GM23338 (cell line): ENCODE results near the gene GMPPA. TPM values are rescaled to one million over a fixed set of nuclear protein-coding genes. Genes with fewer than 3 reads are reported as not detected.

Source experiments
- ATAC-seq: fragments of 200-7000 bp; cut with Tn5 transposase; 3 replicates; pipeline ENCODE4 v1.9.1; 2020
- DNase-seq: peaks from one replicate; pipeline ENCODE4 v3.0.0-alpha.2; 2015; ENCODE audit warnings: low spot score
- H2AFZ ChIP-seq: fragments of 200-600 bp; sonication (generic); 2 replicates; pipeline ENCODE4 v1.8.0; 2016; ENCODE audit warnings: antibody characterized with exemption, mild to moderate bottlenecking, moderate library complexity
- H3F3A ChIP-seq: fragments of 200-600 bp; sonication (generic); replicated peaks from 2 replicates; pipeline ENCODE4 v1.8.0; 2017; ENCODE audit warnings: antibody characterized with exemption, mixed run types, low read depth
- H3K27ac ChIP-seq: fragments of 200-600 bp; sonication (generic); 2 replicates; pipeline ENCODE4 v1.6.1; 2016; ENCODE audit warnings: low read depth
- H3K27me3 ChIP-seq: fragments of 200-600 bp; sonication (generic); 2 replicates; pipeline ENCODE4 v1.8.0; 2016; ENCODE audit warnings: mild to moderate bottlenecking, mixed run types, moderate library complexity; ENCODE audit not compliant: insufficient read depth
- H3K36me3 ChIP-seq: fragments of 200-600 bp; sonication (generic); 2 replicates; pipeline ENCODE4 v1.8.0; 2016; ENCODE audit warnings: mild to moderate bottlenecking; ENCODE audit not compliant: insufficient read depth
- H3K4me1 ChIP-seq: fragments of 200-600 bp; sonication (generic); 2 replicates; pipeline ENCODE4 v1.8.0; 2016; ENCODE audit warnings: mild to moderate bottlenecking, moderate library complexity; ENCODE audit not compliant: insufficient read depth
- H3K4me2 ChIP-seq: fragments of 200-600 bp; sonication (generic); 2 replicates; pipeline ENCODE4 v1.7.1; 2017; ENCODE audit warnings: mixed run types
- H3K4me3 ChIP-seq: fragments of 200-600 bp; sonication (generic); 2 replicates; pipeline ENCODE4 v1.6.1; 2016; ENCODE audit warnings: mixed run types
- H3K79me2 ChIP-seq: fragments of 200-600 bp; sonication (generic); replicated peaks from 2 replicates; pipeline ENCODE4 v1.8.0; 2017; ENCODE audit warnings: mild to moderate bottlenecking; ENCODE audit not compliant: insufficient read depth
- H3K9me2 ChIP-seq: fragments of 200-600 bp; sonication (generic); 2 replicates; pipeline ENCODE4 v1.8.0; 2017; ENCODE audit not compliant: insufficient read depth
- H4K20me1 ChIP-seq: fragments of 200-600 bp; sonication (generic); replicated peaks from 2 replicates; pipeline ENCODE4 v1.8.0; 2017; ENCODE audit warnings: mild to moderate bottlenecking; ENCODE audit not compliant: insufficient read depth
- H3K27ac Mint-ChIP-seq: 2 replicates; pipeline ENCODE4 v1.8.0; 2020; ENCODE audit warnings: inconsistent platforms, mild to moderate bottlenecking, moderate library complexity, mixed read lengths
- H3K27me3 Mint-ChIP-seq: 3 replicates; pipeline ENCODE4 v1.8.0; 2022; ENCODE audit warnings: low read depth, mild to moderate bottlenecking, moderate library complexity, mixed read lengths, inconsistent platforms; ENCODE audit not compliant: insufficient read depth, poor library complexity
- H3K36me3 Mint-ChIP-seq: 3 replicates; pipeline ENCODE4 v1.8.0; 2021; ENCODE audit warnings: low read depth, mild to moderate bottlenecking, inconsistent platforms, moderate library complexity, mixed read lengths
- H3K4me1 Mint-ChIP-seq: 3 replicates; pipeline ENCODE4 v1.8.0; 2020; ENCODE audit warnings: mild to moderate bottlenecking, inconsistent platforms, mixed read lengths
- H3K4me3 Mint-ChIP-seq: 3 replicates; pipeline ENCODE4 v1.8.0; 2021; ENCODE audit warnings: moderate library complexity, mild to moderate bottlenecking, inconsistent platforms, mixed read lengths
- H3K9me3 Mint-ChIP-seq: 3 replicates; pipeline ENCODE4 v1.8.0; 2020; ENCODE audit warnings: moderate library complexity, mild to moderate bottlenecking, inconsistent platforms, mixed read lengths
- CREB1 ChIP-seq: fragments of 250-450 bp; sonication (Bioruptor Pico); IDR thresholded peaks from 2 replicates; pipeline ENCODE4 v1.5.0; 2020; ENCODE audit warnings: low read depth, mild to moderate bottlenecking, moderate library complexity
- EZH2 ChIP-seq: fragments of 200-600 bp; sonication (generic); IDR thresholded peaks from one replicate; pipeline ENCODE4 v1.8.0; 2017; ENCODE audit warnings: antibody characterized with exemption, mild to moderate bottlenecking, low read depth; ENCODE audit not compliant: unreplicated experiment
- EZH2phosphoT487 ChIP-seq: fragments of 200-600 bp; sonication (generic); IDR thresholded peaks from one replicate; pipeline ENCODE4 v1.8.1; 2018; ENCODE audit warnings: antibody characterized with exemption; ENCODE audit not compliant: unreplicated experiment
- NANOG ChIP-seq: IDR thresholded peaks from 2 replicates; pipeline ENCODE4 v1.6.1; 2016; ENCODE audit warnings: antibody characterized with exemption, borderline replicate concordance
- POLR2AphosphoS5 ChIP-seq: IDR thresholded peaks from 2 replicates; pipeline ENCODE4 v1.6.1; 2016; ENCODE audit warnings: antibody characterized with exemption, low read depth
- STAT1 ChIP-seq: IDR thresholded peaks from one replicate; pipeline ENCODE4 v1.6.1; 2016; ENCODE audit warnings: antibody characterized with exemption; ENCODE audit not compliant: unreplicated experiment
- ZNF114 ChIP-seq: fragments of 250-450 bp; sonication (Bioruptor Pico); IDR thresholded peaks from 2 replicates; pipeline ENCODE4 v1.5.0; 2020; ENCODE audit warnings: mild to moderate bottlenecking, moderate library complexity
- ZNF331 ChIP-seq: fragments of 250-450 bp; sonication (Bioruptor Pico); IDR thresholded peaks from 2 replicates; pipeline ENCODE4 v1.5.0; 2020; ENCODE audit warnings: low read depth, mild to moderate bottlenecking, moderate library complexity
- polyA plus RNA-seq: library from polyadenylated mRNA; unstranded; fragments of >200 nt; fragmentation: Nextera tagmentation; extraction: Ambion mirVana; gene quantifications from 2 replicates; pipeline ENCODE4 v1.2.1, GENCODE V29; 2016
- total RNA-seq: library from RNA; depleted of rRNA; stranded (reverse); fragments of >200 nt; shearing (Covaris generic); gene quantifications from 2 replicates; pipeline ENCODE4 v1.2.3, GENCODE V29; 2014
- TF ChIP-seq, protein P1 (sequence below): IDR thresholded peaks from 2 replicates; pipeline ENCODE4 v1.6.1; 2016; ENCODE audit warnings: antibody characterized with exemption
- TF ChIP-seq, protein P2 (sequence below): IDR thresholded peaks from one replicate; pipeline ENCODE4 v1.6.1; 2018; ENCODE audit warnings: antibody characterized with exemption; ENCODE audit not compliant: unreplicated experiment
- TF ChIP-seq, protein P3 (sequence below), 2 experiments: fragments of 200-600 bp in 1 of 2; sonication (generic) in 1 of 2; conservative IDR thresholded peaks; 2 replicates each; pipeline versions ENCODE4 v1.5.1 to v1.6.1; 2016 to 2017; ENCODE audit warnings: antibody characterized with exemption in 2 of 2, low read depth in 2 of 2, mild to moderate bottlenecking in 2 of 2, moderate library complexity in 1 of 2

The GMPPA gene
- total and polyA plus RNA-seq, 2 experiments from 2014 or later = 27.0 to 33.8 TPM

DNA sequence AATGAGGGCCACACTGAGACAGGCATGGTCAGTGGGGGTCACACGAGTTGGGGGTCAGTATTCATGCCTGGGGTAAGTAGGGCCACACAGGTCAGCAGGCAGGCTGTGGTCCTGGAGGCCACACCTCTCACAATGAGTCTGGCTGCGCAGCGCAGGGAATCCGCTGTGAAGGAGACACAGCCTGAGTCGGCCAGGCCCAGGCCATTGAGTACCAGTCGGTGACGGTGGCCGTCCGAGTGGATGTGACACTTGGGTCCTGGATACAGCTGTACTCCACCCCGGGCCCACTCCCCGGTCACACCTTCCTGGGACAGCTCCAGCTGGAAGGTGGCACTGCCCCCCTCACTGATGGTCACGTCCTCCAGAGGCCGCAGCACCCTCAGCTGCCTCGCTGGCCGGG is 55.7 kb downstream of the GMPPA start:
- Histone ChIP-seq H2AFZ (no peak overlapping the region), H4K20me1 (no peaks in the 10 kb centered on the region), H3K79me2 (no peaks in the 10 kb centered on the region), H3K4me2 (no peak overlapping the region), H3K36me3 (no peaks in the 10 kb centered on the region; the same call in 1 of the 2 replicates), H3F3A (peaks cover 4% of the 10 kb centered on the region; the same call in 1 of the 2 replicates), H3K27ac (no peak overlapping the region), H3K4me3 (no peak overlapping the region), H3K4me1 (peaks cover 11% of the 10 kb centered on the region), H3K27me3 (peaks cover 17% of the 10 kb centered on the region), H3K9me2 (no peaks in the 10 kb centered on the region)
- Mint-ChIP-seq H3K4me1 (peaks cover 16% of the 10 kb centered on the region), H3K27me3 (peaks cover 37% of the 10 kb centered on the region), H3K9me3 (no peaks in the 10 kb centered on the region), H3K36me3 (peaks cover 9% of the 10 kb centered on the region; the same call in 1 of the 3 replicates), H3K4me3 (0 out of 3 replicates have a peak overlapping the region, but pooled peaks have one; percentile 63), H3K27ac (no peak overlapping the region)
- DNase-seq = no peak
- TF ChIP-seq POLR2AphosphoS5 (0 out of 2 replicates have a peak, but pooled peaks have one; percentile 10), CREB1 (CRISPR knock-in tag) (no peak)
- no peak for ATAC-seq

DNA sequence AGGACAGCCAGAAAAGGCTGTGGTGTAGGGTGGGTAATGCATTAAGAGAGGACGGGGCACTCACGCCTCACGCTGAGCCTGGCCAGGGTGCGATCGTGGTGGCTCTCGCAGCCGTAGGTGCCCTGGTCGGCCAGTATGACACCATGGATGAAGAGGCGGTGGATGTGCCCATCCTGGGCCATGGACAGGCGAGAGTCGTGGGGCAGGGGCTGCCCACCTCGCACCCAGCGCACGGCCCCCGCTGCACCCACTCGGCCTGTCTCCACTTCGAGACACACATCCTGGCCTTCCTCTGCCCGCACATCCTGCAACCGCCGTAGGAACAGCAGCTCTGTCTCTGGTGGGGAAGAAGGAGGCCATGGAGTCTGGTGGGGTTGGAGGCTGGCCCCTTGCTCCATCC is 57.3 kb downstream of the GMPPA start:
- Mint-ChIP-seq H3K27me3 (peaks cover 32% of the 10 kb centered on the region), H3K36me3 (peaks cover 13% of the 10 kb centered on the region; the same call in 2 of the 3 replicates), H3K4me3 (no peak overlapping the region), H3K4me1 (peaks cover 26% of the 10 kb centered on the region), H3K27ac (no peak overlapping the region), H3K9me3 (no peaks in the 10 kb centered on the region)
- no peak overlapping the region for H3K4me3 ChIP-seq
- no peaks in the 10 kb centered on the region; the same call in 1 of the 2 replicates for H3K36me3 ChIP-seq
- H3K27ac ChIP-seq = no peak overlapping the region
- ATAC-seq = no peak
- no peaks in the 10 kb centered on the region for H3K9me2 ChIP-seq
- no peaks in the 10 kb centered on the region for H3K79me2 ChIP-seq
- H4K20me1 ChIP-seq = no peaks in the 10 kb centered on the region
- no peak overlapping the region for H3K4me2 ChIP-seq
- peaks cover 17% of the 10 kb centered on the region for H3K27me3 ChIP-seq
- no peak overlapping the region for H2AFZ ChIP-seq
- H3F3A ChIP-seq = peaks cover 10% of the 10 kb centered on the region; the same call in 1 of the 2 replicates
- no peak for DNase-seq
- peaks cover 22% of the 10 kb centered on the region for H3K4me1 ChIP-seq
- TF ChIP-seq EZH2phosphoT487 = no peak
- TF ChIP-seq, protein P1, sequence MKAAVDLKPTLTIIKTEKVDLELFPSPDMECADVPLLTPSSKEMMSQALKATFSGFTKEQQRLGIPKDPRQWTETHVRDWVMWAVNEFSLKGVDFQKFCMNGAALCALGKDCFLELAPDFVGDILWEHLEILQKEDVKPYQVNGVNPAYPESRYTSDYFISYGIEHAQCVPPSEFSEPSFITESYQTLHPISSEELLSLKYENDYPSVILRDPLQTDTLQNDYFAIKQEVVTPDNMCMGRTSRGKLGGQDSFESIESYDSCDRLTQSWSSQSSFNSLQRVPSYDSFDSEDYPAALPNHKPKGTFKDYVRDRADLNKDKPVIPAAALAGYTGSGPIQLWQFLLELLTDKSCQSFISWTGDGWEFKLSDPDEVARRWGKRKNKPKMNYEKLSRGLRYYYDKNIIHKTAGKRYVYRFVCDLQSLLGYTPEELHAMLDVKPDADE = no peak
- no peak for TF ChIP-seq NANOG
- no peak for TF ChIP-seq POLR2AphosphoS5
- no peak for TF ChIP-seq EZH2
- TF ChIP-seq ZNF114 (CRISPR knock-in tag) = no peak
- TF ChIP-seq, protein P2, sequence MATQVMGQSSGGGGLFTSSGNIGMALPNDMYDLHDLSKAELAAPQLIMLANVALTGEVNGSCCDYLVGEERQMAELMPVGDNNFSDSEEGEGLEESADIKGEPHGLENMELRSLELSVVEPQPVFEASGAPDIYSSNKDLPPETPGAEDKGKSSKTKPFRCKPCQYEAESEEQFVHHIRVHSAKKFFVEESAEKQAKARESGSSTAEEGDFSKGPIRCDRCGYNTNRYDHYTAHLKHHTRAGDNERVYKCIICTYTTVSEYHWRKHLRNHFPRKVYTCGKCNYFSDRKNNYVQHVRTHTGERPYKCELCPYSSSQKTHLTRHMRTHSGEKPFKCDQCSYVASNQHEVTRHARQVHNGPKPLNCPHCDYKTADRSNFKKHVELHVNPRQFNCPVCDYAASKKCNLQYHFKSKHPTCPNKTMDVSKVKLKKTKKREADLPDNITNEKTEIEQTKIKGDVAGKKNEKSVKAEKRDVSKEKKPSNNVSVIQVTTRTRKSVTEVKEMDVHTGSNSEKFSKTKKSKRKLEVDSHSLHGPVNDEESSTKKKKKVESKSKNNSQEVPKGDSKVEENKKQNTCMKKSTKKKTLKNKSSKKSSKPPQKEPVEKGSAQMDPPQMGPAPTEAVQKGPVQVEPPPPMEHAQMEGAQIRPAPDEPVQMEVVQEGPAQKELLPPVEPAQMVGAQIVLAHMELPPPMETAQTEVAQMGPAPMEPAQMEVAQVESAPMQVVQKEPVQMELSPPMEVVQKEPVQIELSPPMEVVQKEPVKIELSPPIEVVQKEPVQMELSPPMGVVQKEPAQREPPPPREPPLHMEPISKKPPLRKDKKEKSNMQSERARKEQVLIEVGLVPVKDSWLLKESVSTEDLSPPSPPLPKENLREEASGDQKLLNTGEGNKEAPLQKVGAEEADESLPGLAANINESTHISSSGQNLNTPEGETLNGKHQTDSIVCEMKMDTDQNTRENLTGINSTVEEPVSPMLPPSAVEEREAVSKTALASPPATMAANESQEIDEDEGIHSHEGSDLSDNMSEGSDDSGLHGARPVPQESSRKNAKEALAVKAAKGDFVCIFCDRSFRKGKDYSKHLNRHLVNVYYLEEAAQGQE = no peak
- no peak for TF ChIP-seq ZNF331 (CRISPR knock-in tag)
- TF ChIP-seq CREB1 (CRISPR knock-in tag) = no peak
- TF ChIP-seq, protein P3, sequence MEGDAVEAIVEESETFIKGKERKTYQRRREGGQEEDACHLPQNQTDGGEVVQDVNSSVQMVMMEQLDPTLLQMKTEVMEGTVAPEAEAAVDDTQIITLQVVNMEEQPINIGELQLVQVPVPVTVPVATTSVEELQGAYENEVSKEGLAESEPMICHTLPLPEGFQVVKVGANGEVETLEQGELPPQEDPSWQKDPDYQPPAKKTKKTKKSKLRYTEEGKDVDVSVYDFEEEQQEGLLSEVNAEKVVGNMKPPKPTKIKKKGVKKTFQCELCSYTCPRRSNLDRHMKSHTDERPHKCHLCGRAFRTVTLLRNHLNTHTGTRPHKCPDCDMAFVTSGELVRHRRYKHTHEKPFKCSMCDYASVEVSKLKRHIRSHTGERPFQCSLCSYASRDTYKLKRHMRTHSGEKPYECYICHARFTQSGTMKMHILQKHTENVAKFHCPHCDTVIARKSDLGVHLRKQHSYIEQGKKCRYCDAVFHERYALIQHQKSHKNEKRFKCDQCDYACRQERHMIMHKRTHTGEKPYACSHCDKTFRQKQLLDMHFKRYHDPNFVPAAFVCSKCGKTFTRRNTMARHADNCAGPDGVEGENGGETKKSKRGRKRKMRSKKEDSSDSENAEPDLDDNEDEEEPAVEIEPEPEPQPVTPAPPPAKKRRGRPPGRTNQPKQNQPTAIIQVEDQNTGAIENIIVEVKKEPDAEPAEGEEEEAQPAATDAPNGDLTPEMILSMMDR (conservative IDR thresholded peaks at IDR 0.05; ENCODE audit: low read depth in 2 of 2) = no peak
- no peak for TF ChIP-seq STAT1
